ENCODE measurements around the gene SCYL1. TPM values are rescaled to one million over a fixed set of nuclear protein-coding genes. Genes with fewer than 3 reads are reported as not detected.

Gene SCYL1
- total RNA-seq, 4 donors from 2014 or later = 40.6 to 63.3 (median 52.6) TPM

- H3K4me3 ChIP-seq = peak overlapping the region in 3 of 4 donors; percentile 0 to 27 (median 19)
- intact Hi-C loops (cut with DNase I) = no loop called here
- no peaks in the 10 kb centered on the region for H3K36me3 ChIP-seq
- TF ChIP-seq, protein P1, sequence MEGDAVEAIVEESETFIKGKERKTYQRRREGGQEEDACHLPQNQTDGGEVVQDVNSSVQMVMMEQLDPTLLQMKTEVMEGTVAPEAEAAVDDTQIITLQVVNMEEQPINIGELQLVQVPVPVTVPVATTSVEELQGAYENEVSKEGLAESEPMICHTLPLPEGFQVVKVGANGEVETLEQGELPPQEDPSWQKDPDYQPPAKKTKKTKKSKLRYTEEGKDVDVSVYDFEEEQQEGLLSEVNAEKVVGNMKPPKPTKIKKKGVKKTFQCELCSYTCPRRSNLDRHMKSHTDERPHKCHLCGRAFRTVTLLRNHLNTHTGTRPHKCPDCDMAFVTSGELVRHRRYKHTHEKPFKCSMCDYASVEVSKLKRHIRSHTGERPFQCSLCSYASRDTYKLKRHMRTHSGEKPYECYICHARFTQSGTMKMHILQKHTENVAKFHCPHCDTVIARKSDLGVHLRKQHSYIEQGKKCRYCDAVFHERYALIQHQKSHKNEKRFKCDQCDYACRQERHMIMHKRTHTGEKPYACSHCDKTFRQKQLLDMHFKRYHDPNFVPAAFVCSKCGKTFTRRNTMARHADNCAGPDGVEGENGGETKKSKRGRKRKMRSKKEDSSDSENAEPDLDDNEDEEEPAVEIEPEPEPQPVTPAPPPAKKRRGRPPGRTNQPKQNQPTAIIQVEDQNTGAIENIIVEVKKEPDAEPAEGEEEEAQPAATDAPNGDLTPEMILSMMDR (IDR thresholded peaks at IDR 0.05) = no peak
- TF ChIP-seq POLR2A (IDR thresholded peaks at IDR 0.05) = peak in 3 of 4 donors; percentile 13 to 58 (median 57)
- no peaks in the 10 kb centered on the region for H3K9me3 ChIP-seq
- peak overlapping the region; percentile 95 to 100 (median 97) for H3K27ac ChIP-seq
- H3K27me3 ChIP-seq = no peaks in the 10 kb centered on the region
- no peak for DNase-seq
- WGBS, 2 donors = 18 to 23% methylated on average over 11 to 12 of the region's 12 CpGs
- peaks cover 78 to 87% (median 83%) of the 10 kb centered on the region in 3 donors for H3K4me1 ChIP-seq
Measured at GRCh38 chr11:65493367-65494176, 31.3 kb upstream of the SCYL1 start.

DNA sequence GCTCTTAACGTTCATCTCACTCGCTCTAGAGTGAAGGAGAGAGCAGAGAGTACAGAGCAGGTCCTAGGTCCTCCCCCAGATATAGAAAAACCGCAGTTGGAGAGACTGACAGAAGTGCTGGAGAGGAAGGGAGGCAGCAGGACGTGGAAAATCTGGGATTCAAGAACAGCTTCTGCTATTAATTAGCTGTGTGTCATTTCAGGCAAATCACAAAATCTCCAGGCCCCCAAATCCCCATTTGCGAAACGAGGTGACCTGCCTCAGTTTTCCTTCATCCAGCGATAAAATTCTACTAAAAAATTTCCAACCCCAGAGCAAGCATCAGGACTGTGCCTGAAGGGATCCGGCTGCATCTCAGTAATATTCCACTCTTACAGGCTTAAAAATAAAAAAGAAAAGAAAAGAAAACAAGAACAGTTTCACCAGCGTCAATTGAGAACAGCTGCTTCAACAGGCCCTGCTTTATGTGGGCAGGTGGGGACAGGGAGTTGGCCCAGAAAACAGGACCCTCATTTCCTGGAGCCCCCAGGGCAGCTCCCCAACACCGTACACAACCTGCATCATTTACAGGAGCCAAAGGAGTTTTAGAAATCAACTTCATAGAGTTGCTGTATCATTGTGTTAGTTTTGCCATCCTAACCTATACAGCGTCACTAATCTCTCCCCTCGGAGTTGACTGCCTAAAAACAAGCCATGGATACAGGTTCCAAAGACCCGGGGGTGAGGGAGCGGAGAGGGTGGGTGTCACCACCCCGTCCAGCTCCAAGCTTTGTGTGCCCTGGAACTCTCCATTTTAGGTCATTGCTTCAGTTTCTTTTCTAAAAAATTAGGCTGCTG lies 28.4 kb upstream of the SCYL1 start:
- Histone ChIP-seq H3K4me1 (peaks cover 50 to 57% (median 54%) of the 10 kb centered on the region in 3 donors), H3K4me3 (peak overlapping the region in 3 of 4 donors; percentile 32 to 81 (median 71)), H3K9me3 (no peaks in the 10 kb centered on the region), H3K36me3 (peaks cover 0 to 11% (median 11%) of the 10 kb centered on the region in 3 donors), H3K27ac (peak overlapping the region; percentile 95 to 100 (median 98)), H3K27me3 (no peaks in the 10 kb centered on the region)
- intact Hi-C loops (cut with DNase I) = loop anchor here (2.0 kb wide), 1 partner anchor 18 kb away; no protein-coding TSS in a partner anchor
- WGBS, 2 donors = 15 to 16% methylated on average over 15 of the region's 15 CpGs
- DNase-seq = no peak
- TF ChIP-seq, protein P1 (IDR thresholded peaks at IDR 0.05) = no peak
- TF ChIP-seq POLR2A (IDR thresholded peaks at IDR 0.05) = peak in 1 of 4 donors; percentile 16

- peak overlapping the region; percentile 95 to 100 (median 98) for H3K27ac ChIP-seq
- no peaks in the 10 kb centered on the region for H3K9me3 ChIP-seq
- peak in 3 of 4 donors; percentile 63 to 91 (median 89) for TF ChIP-seq POLR2A (IDR thresholded peaks at IDR 0.05)
- TF ChIP-seq, protein P1 (IDR thresholded peaks at IDR 0.05) = peak in 2 of 6 experiments; percentile 18 to 34
- intact Hi-C loops (cut with DNase I) = loop anchor here (2.0 kb wide), 2 partner anchors 19 to 75 kb away; partner anchors contain the start of gene NEAT1
- 0% methylated on average over 18 to 44 of the region's 61 CpGs for whole genome bisulfite sequencing, 2 donors
- peak; percentile 92 for DNase-seq
- H3K27me3 ChIP-seq = no peaks in the 10 kb centered on the region
- peaks cover 0 to 20% (median 12%) of the 10 kb centered on the region in 3 donors for H3K36me3 ChIP-seq
- H3K4me3 ChIP-seq = peak overlapping the region; percentile 47 to 96 (median 76)
- peaks cover 41 to 48% (median 45%) of the 10 kb centered on the region in 3 donors for H3K4me1 ChIP-seq
Measured at GRCh38 chr11:65497141-65498041, 27.5 kb upstream of the SCYL1 start.

DNA sequence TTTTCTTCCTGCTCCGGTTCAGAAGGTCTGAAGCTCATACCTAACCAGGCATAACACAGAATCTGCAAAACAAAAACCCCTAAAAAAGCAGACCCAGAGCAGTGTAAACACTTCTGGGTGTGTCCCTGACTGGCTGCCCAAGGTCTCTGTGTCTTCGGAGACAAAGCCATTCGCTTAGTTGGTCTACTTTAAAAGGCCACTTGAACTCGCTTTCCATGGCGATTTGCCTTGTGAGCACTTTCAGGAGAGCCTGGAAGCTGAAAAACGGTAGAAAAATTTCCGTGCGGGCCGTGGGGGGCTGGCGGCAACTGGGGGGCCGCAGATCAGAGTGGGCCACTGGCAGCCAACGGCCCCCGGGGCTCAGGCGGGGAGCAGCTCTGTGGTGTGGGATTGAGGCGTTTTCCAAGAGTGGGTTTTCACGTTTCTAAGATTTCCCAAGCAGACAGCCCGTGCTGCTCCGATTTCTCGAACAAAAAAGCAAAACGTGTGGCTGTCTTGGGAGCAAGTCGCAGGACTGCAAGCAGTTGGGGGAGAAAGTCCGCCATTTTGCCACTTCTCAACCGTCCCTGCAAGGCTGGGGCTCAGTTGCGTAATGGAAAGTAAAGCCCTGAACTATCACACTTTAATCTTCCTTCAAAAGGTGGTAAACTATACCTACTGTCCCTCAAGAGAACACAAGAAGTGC lies 26.7 kb upstream of the SCYL1 start:
- Histone ChIP-seq H3K4me3 (peak overlapping the region; percentile 47 to 96 (median 76)), H3K27ac (peak overlapping the region; percentile 95 to 100 (median 98)), H3K9me3 (no peaks in the 10 kb centered on the region), H3K36me3 (peaks cover 5 to 28% (median 17%) of the 10 kb centered on the region in 3 donors), H3K27me3 (no peaks in the 10 kb centered on the region), H3K4me1 (peaks cover 34 to 44% (median 37%) of the 10 kb centered on the region in 3 donors)
- no peak for DNase-seq
- 1 to 2% methylated on average over 5 to 19 of the region's 24 CpGs for WGBS, 2 donors
- intact Hi-C loops (cut with DNase I) = loop anchor here (2.0 kb wide), 1 partner anchor 75 kb away; the partner anchor contains the start of gene NEAT1
- no peak for TF ChIP-seq POLR2A (IDR thresholded peaks at IDR 0.05)
- TF ChIP-seq, protein P1 (IDR thresholded peaks at IDR 0.05) = no peak
